ENCODE measurements around the gene TMC2. TPM values are rescaled to one million over a fixed set of nuclear protein-coding genes. Genes with fewer than 3 reads are reported as not detected.
"Not testable (repeated sequence)": the region's sequence is repeated elsewhere in the genome, so short reads cannot be mapped to it uniquely, and the experiment has no call there.

TMC2 gene
- total RNA-seq, 1 donor from 2014 or later: not detected

DNA sequence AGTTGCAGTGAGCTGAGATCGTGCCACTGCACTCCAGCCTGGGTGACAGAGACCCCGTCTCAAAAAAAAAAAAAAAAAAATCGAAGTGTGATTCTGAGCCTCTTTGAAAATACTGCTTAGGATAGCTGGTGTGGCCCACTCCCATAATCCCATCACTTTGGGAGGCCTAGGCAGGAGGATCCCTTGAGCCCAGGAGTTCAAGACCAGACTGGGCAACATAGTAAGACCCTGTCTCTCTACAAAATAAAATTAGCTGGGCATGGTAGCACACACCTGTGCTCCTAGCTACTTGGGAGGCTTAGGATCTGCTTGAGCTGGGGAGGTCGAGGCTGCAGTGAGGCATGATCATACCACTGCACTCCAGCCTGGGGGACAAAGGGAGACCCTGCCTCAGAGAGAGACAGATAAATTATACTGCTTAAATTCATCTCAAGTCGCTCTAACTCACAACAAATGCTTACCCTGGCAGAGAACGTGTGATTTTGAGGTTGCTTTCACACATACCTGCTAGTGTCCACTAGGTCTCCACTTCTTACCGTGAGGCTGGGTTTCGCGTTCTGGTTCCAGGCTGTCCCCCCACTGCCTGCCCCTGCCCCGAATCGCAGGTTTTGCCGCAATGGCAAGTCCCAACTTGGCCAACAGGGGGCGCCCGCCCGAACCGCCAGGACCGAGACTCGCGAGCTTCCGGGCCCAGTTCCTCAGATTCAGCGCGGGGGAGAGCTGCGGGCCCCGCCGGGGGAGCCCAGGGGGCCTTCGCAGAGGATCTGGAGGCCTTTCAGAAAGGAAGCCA lies 12.3 kb upstream of the TMC2 start:
- no peak for DNase-seq (ENCODE audit: extremely low read depth, low read depth, low spot score)

DNA sequence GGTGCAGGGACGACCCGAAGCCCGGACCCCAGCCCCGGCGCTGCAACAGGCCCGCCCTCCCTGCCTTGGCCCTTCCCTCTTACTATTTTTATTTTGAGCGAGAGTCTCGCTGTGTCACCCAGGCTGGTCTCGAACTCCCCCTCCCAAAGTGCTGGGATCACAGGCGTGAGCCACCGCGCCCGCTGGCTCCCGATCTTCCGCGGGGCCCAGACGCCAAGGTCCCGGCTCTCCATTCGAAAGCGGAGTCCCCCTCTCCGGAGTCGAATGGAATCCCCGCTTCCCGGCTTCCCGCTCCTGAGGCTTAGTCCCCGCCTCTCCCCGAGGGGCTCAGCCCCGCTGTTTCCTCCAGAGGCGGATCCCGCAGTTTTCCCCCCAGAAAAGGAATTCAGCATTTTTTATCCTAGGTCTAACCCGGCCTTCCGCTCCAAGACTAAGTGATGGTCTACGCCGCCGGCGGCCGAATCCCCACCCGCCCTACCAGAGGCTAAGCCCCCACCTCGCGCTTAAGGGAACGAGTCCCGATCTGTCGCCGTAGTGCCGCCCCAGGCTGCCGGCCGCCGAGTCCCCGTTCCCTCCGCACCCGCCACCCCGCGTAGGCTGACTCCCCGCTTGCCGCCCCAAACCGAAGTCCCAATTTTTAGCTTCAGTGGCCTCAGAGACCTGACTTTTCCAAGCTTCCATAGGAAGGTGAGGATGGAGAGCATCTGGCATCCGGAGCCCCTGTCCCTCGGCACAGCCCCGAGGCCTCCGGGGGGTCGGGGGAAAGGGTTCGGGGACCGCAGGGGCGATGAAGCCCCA lies 11.5 kb upstream of the TMC2 start:
- DNase-seq (ENCODE audit: extremely low read depth, low read depth, low spot score): no peak

DNA sequence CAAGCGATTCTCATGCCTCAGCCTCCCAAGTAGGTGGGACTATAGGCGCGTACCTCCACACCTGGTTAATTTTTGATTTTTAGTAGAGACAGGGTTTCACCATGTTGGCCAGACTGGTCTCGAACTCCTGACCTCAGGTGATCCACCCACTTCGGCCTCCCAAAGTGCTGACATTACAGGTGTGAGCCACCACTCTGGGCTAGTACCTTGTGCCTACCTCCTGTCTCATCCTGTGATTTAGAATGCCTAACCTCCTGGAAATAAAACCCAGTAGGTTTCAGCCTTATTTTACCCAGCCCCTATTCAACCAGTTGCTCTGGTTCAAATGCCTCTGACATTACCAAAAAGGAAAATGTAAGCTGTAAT lies 10.2 kb upstream of the TMC2 start:
- DNase-seq (ENCODE audit: extremely low read depth, low read depth, low spot score): not testable (repeated sequence)

DNA sequence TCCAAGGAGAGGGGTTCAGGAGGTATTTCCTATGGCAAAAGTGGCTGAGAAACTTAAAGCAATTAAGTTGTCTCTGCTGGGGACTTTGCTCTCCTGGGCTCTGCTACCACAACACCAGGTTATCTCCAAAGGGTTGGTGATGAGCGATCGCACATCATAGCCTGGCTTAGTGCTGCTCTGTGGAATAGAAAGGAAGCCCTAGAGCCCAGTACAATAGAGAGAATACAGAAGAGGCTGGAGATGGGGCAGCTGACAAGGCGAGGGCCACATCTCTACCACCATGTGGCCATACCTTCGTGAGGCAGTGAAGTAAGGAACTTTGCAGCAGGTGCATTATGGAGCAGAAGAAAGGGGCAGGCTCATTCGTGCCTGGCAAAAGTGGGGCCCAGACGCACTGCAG lies 8.6 kb upstream of the TMC2 start:
- DNase-seq (ENCODE audit: extremely low read depth, low read depth, low spot score): no peak

DNA sequence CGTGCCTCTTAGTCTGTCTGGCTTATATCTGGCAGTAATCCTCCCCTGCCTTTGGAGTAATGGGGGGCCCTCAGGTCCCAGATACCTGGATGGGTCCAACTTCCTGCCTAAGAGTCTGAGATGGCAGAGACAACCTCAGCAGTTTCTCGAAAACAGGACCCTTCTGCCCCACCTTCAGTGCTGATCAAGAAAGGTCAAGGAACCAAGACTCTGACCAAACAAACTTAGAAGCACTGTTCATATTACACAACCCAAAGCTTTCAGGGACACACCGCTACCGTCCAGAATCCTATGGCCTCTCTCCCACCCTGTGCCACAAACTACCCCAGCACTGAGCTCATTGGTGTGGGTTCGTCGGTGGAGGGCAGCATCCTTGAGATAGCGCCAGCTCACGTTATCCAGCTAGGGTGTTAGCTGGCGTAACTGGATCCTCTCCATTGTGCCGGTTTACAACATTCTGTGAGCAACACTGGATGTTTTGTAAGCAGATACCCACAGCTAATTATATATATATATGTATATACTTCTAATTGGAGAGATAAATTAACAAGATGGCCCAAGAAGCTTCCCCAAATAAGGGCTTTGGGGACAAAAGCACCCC lies 7.6 kb upstream of the TMC2 start:
- no peak for DNase-seq (ENCODE audit: extremely low read depth, low read depth, low spot score)

DNA sequence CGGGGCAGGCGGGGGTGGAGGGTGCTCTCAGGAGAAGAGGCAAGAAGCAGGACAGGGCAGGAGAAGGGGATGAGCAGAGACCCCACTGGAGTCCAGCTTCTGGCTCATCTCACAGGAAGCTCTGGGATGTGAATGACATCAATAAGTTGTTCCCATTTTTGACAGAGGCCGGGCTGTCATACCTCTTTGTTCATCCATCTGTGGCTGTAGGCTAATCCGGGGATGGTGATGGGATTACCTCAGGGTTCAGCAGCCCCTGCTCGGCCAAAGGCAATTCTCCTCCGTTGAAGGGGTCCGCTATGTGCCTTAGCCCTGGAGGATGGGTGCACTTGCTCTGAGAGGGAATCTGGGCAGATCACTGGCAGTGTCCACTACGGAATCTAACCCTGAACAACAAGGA lies 3.3 kb upstream of the TMC2 start:
- no peak for DNase-seq (ENCODE audit: extremely low read depth, low read depth, low spot score)

DNA sequence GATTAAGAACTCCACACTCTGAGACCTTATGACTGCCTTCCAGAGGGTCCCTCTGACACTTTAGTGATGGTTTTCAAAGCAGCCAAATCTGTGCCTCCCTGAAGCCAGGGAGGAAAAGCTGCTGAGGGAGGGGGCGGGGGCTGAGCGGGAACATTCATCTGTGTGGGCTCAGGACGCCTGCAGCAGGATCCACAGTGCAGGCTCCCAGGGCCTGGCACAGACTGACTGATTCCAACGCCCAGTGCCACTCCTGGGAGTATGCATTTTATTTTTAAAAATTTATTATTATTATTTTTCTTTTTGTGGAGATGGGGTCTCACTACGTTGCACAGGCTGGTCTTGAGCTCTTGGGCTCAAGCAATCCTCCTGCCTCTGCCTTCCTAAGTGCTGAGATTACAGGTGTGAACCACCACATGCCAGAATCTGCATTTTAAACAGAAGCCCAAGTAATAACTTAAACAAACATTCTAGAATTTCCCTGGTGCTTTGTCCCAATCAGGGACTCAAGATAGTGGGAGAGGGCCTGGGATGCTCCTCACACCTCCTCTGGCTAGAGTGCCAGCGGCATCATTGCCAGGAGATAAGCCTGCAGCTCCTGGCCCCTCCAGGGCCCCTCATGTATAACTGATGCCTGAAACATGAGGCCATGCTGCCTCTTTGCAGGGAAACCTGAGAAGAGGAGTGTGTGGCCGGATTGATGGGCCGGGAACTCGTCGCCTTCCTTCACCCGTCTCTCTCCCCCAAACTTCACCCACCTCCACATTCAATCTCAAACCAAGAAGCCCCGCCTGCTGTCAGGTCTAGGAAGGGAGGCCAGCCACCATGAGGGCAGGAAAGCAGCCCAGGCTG lies 438 bp upstream of the TMC2 start:
- DNase-seq (ENCODE audit: extremely low read depth, low read depth, low spot score): no peak

DNA sequence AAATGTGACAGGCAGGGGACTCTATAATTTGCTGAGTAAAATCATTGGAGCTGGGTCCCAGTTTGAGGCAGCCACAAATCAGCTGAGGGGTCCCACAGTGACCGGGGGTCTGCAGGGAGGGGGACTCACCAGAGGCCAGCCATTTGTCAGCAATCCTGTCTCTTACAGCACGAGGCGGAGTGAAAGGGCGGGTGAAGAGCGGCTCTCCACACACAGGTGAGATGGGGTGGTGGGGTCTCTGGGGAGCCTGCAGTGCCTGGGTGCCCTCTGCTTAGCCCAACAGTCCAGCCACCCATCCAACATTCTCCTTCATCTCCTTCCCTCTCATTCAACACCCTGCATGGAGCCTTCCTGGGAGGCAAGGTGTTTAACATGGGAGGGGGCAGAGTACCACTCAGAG lies 728 bp downstream of the TMC2 start:
- no peak for DNase-seq (ENCODE audit: extremely low read depth, low read depth, low spot score)

DNA sequence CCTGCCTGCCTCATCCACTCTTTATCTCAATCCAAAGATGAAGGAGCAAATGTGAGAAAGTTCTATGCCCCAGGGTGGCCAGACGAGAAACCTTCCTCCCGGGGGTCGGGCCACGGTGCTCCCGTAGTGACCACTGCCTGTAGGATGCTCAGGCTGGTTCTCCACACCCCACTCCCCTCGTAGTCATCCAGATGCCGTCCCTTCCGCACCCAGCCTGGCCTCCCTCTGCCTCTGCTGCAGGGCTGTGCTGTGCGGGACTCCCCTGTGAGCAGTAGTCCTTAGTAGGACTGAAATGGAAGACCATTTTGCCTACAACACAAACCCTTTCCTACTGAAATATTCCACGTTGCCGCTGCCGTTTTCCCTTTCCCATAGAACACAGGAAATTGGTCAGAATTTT lies 2.0 kb downstream of the TMC2 start:
- DNase-seq (ENCODE audit: extremely low read depth, low read depth, low spot score): no peak

DNA sequence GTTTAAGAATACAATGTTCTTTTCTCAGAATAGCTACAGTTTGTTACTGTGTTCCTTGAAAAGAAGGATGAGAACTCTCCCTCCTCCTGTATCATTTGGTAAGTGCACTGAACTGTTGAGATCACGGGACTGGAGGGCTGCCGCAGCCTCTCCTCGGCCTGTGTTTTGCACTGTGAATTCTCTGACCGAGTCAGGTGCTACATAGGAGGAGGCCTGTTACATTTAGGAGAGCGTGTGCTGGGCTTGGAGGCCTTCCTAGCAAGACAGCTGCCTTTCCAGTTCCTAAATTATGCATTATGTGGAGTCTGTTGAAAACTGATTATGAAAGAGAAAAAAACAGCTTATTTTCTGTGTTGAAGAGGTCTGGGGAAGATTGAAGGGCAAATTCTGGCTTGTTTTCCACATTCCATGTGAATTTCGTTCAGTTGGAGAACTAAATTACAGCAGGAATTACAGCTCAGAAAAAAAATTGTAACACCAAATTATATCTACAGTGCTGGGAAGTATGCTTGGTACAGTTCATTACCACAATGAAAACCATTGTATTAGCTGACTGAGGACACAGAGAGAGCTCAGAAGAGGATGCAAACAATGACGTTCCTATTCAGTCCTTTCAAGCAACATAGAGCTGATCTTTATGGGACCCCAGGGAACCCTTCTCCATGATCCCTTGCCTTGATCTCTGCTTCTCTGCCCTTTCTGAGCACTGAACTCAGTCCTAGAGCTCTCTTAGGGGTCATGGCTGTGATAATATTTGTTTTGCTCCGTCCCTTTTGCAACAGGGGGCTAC lies 2.8 kb downstream of the TMC2 start:
- no peak for DNase-seq (ENCODE audit: extremely low read depth, low read depth, low spot score)

DNA sequence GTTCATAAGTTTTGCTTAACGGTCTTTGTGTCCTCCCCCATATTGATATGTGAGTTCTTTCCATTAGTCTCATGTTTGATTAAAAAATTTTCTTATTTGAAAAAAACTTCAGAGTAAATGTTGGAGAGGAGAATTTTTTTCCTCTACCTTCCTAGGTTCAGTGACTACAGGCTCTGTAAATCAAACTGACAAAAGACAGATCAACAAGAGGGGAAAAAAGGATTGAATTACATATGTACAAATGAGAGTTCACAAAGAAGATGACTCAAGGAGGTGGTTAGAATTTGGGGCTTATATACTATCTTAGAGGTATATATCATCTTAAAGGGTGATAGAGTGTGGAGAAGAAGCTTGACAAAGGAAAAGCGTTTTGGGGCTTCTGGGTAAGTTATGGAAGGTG lies 5.6 kb downstream of the TMC2 start:
- DNase-seq (ENCODE audit: extremely low read depth, low read depth, low spot score): no peak

DNA sequence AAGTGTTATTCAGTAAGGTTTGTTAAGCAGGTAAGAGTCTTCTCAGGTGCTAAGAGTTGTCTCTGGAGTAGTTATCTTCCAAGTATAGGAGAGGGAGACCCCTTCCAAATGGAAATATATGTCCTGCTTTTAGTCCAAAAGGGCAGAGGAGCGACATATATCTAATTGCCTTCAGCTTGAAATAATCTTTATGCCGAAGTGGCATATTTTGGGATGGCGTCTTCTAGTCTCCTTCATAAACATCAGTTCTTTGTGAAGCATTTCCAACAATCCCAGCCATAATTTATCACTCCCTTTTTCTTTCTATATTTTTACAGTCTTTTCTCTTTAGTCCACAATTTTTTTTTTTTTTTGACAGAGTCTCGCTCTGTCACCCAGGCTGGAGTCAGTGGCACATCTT lies 6.0 kb downstream of the TMC2 start:
- DNase-seq (ENCODE audit: extremely low read depth, low read depth, low spot score): no peak

DNA sequence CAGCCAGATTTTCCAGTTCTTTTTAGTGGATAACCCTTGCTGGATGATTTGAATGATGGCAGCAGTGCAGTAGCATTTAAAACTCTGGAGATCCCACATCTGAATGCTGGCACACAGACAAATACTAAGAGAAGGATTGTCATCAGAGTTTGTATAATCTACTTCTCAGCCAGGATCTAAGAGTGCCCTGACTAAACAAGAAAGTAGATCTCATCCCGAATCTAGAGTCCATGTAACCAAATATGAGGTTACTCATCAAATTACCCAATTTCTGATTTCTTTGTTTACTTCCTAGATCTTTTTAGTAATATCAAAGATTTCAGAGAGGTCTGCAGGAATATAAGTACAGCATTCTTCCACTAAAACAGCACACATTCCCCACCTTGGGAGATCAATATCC lies 7.8 kb downstream of the TMC2 start:
- no peak for DNase-seq (ENCODE audit: extremely low read depth, low read depth, low spot score)

DNA sequence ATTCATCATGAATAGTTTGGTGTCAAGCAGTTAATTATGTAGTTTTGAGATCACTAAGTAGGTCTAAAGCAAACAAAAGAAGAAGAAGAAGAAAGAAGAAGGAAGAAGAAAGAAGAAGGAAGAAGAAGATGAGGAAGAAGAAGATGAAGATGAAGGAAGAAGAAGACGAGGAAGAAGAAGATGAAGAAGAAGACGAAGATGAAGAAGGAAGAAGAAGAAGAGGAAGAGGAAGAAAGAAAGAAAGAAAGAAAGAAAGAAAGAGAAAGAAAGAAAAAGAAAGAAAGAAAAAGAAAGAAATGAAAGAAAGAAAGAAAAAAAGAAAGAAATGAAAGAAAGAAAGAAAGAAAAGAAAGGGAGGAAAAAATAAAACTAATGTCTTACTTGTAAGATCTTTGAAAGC lies 9.2 kb downstream of the TMC2 start:
- no peak for DNase-seq (ENCODE audit: extremely low read depth, low read depth, low spot score)

DNA sequence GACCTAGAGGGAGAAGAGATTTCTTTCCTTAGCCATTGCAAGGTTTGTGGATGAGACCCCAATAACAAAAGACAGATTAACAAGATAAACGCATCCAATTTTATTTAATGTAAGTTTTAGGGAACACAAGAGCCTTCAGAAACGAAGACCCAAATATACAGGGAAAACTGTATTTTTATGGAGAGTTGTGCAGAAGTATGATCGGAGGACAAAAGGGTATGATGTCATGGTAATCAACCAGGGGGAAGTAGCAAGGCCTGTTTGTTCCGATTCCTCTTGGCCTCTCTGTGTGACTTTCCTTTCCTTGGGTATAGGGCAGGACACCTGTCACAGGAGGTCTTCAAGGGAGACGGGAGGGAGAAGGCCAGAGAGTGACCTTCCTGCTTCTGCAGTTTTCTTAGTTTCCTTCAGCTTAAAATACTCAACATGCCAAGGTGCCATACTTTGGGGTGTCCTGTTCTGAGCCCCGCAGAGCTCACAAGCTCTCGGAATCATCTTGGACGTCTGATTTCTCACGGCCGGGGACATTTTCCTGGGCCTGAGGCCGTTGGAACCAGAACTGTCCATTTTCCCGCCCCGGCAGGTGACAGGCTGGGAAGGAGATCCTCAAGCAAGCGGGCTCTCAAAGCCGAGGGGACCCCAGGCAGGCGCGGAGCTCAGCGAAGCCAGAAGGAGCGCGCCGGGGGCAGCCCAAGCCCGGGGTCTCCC lies 21.7 kb downstream of the TMC2 start:
- DNase-seq (ENCODE audit: extremely low read depth, low read depth, low spot score): no peak

DNA sequence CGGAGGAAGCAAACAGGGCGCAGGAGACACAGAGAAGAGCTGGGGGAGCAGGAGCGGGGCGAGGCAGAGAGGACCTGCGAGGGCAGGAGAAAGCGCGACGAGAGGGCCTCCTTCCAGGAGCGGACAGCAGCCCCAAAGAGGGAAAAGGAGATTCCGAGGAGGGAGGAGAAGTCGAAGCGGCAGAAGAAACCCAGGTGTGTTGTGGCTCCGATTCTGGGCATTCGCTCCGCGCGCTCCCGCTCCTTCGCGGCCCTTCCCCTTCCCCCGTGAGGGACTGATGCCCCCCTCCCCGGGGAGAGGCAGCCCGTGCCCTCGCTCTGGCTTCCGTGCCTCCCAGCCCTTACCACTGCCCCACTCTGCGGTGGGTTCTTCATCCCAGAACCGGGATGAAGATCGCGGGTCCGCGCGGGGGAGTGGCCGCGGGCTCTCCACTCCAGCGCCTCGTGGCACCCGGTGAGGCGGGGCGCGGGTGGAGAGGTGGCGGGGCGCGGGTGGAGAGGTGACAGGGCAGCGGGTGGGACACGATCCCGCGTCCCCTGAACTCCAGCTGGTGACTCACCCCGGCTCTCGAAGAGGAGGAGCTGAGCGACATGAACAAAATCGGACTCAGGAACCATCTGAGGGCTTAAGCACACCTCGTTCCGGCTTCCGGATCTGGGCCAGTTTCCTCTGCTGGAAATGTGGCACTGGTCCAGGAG lies 22.4 kb downstream of the TMC2 start:
- peak; percentile 27 for DNase-seq (ENCODE audit: extremely low read depth, low read depth, low spot score)

DNA sequence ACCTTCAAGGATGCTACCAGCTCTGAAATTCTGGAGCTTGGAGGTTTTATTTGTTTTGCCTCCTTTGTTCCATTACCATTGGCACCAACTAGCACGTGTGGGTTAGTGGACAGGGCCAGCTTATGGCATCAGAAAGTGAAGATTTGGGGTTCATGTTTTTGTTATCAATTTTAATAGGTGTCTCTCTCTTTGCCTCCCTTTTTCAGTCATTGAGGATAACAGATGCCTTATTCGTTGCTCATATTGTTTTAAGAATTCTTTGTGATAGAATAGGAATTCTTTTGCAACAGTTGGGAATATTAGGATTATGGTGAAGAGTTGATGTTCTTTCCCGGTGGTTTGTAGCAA lies 22.9 kb downstream of the TMC2 start:
- DNase-seq (ENCODE audit: extremely low read depth, low read depth, low spot score): no peak

DNA sequence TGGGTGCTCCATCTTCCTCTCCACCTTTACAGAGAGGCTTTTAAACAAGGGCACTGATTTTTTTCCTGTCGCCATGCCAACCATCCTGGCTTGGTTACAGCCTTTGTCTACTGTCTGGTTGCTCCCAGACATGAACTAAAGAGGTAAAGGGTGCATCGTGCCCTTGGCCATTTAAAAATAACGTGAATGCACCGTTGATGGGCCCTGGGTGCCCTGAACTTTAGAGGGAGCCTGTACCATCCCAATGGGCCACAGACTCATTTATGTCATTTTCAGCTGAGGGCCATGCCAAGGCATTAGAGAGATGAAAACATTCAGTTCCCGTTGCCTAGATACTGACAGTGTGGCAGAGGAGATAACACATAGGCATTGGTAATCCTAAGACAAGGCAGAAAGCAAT lies 23.3 kb downstream of the TMC2 start:
- no peak for DNase-seq (ENCODE audit: extremely low read depth, low read depth, low spot score)

DNA sequence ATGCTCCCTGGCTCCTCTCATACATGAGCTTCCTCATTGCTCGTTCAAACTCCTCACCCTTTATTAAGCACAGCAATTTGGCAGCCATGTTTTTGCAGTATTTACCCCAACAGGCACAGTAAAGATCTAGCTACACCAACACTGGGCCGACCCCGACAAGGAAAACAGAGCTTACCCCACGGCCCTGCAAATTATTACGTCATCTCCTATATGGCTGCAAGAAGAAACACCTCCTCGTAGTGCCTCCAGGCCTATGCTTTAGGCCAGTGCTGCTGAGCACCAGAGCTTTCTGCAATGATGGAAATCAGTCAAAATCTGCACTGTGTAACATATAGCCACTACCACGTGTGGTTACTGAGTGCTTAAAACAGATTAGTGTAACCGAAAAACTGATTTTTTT lies 26.7 kb downstream of the TMC2 start:
- DNase-seq (ENCODE audit: extremely low read depth, low read depth, low spot score): no peak
